Kidney epithelial cell (primary cell): ENCODE data around the gene MLX. TPM values are rescaled to one million over a fixed set of nuclear protein-coding genes. Genes with fewer than 3 reads are reported as not detected.
A peak's percentile ranks its signal among the peaks of the same experiment; 100 is the strongest.
"Not testable (repeated sequence)": the region's sequence is repeated elsewhere in the genome, so short reads cannot be mapped to it uniquely, and the experiment has no call there.

Source experiments
- DNase-seq: peaks from one replicate; pipeline ENCODE4 v3.0.0-alpha.2; 2010; ENCODE audit warnings: low read depth
- H3K27me3 ChIP-seq: 2 replicates; pipeline ENCODE4 v1.6.0; 2011; ENCODE audit warnings: low read length; ENCODE audit not compliant: control insufficient read depth, insufficient read depth
- H3K36me3 ChIP-seq: 2 replicates; pipeline ENCODE4 v1.5.1; 2011; ENCODE audit warnings: low read length; ENCODE audit not compliant: control insufficient read depth, insufficient read depth
- H3K4me3 ChIP-seq: 2 replicates; pipeline ENCODE4 v1.5.1; 2011; ENCODE audit warnings: low read depth, mild to moderate bottlenecking, control low read depth, low read length
- total RNA-seq: library from RNA; depleted of rRNA; stranded (reverse); fragments of >200 nt; gene quantifications from 2 replicates; pipeline ENCODE4 v1.2.3, GENCODE V29; 2015
- TF ChIP-seq, protein P1 (sequence below): IDR thresholded peaks from 2 replicates; pipeline ENCODE4 v1.5.1; 2011; ENCODE audit warnings: mild to moderate bottlenecking, moderate library complexity, low read length, control low read depth, inconsistent platforms; ENCODE audit not compliant: insufficient read depth, poor library complexity, severe bottlenecking

Gene MLX
- total RNA-seq, 1 donor from 2014 or later, result 35.9 TPM

- DNase-seq, result peak; percentile 5
- Histone ChIP-seq H3K27me3 (no peaks in the 10 kb centered on the region), H3K36me3 (peaks cover 2% of the 10 kb centered on the region), H3K4me3 (peak overlapping the region; percentile 97)
- TF ChIP-seq, protein P1, sequence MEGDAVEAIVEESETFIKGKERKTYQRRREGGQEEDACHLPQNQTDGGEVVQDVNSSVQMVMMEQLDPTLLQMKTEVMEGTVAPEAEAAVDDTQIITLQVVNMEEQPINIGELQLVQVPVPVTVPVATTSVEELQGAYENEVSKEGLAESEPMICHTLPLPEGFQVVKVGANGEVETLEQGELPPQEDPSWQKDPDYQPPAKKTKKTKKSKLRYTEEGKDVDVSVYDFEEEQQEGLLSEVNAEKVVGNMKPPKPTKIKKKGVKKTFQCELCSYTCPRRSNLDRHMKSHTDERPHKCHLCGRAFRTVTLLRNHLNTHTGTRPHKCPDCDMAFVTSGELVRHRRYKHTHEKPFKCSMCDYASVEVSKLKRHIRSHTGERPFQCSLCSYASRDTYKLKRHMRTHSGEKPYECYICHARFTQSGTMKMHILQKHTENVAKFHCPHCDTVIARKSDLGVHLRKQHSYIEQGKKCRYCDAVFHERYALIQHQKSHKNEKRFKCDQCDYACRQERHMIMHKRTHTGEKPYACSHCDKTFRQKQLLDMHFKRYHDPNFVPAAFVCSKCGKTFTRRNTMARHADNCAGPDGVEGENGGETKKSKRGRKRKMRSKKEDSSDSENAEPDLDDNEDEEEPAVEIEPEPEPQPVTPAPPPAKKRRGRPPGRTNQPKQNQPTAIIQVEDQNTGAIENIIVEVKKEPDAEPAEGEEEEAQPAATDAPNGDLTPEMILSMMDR, result no peak
Observed at GRCh38 chr17:42608305-42609181, 41.6 kb downstream of the MLX start.

- Histone ChIP-seq H3K36me3 (peaks cover 2% of the 10 kb centered on the region), H3K4me3 (peak within 1 kb of the TSS; percentile 97), H3K27me3 (no peaks in the 10 kb centered on the region)
- peak; percentile 94 for DNase-seq
- TF ChIP-seq, protein P1, result peak; percentile 57
Observed at GRCh38 chr17:42609182-42609813, 42.4 kb downstream of the MLX start, which contains the start of the genes RETREG3 and TUBG1. RETREG3 (minus strand) TSS chr17:42609374; CDS start chr17:42609324, 50 bp downstream. TUBG1 (plus strand) TSS chr17:42609683; CDS start chr17:42609738, 55 bp downstream.

GRCh38 chr17:42609814-42610801 lies 43.2 kb downstream of the MLX start:
- H3K27me3 ChIP-seq, H3K36me3 ChIP-seq, DNase-seq: not testable (repeated sequence)
- peak overlapping the region; percentile 97 for H3K4me3 ChIP-seq

DNA sequence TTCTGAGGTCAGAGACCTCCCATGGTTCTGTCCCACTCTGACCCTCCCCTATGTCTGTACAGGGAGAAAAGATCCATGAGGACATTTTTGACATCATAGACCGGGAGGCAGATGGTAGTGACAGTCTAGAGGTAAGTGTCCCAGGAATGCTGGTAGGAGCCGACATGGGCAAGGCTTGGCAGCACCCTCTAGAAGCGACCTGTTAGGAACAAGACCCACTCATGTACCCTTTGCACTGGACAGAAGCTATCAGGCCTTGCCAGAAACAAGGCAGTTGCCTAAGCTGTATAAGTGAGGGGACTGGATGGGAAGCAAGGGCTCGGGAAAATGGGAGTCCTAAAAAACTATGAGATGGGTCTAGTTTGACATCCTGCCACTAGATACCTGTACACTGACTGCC lies 45.1 kb downstream of the MLX start:
- no peak for DNase-seq
- H3K27me3 ChIP-seq, result no peaks in the 10 kb centered on the region
- TF ChIP-seq, protein P1, result no peak
- peaks cover 2% of the 10 kb centered on the region for H3K36me3 ChIP-seq
- no peak overlapping the region for H3K4me3 ChIP-seq

DNA sequence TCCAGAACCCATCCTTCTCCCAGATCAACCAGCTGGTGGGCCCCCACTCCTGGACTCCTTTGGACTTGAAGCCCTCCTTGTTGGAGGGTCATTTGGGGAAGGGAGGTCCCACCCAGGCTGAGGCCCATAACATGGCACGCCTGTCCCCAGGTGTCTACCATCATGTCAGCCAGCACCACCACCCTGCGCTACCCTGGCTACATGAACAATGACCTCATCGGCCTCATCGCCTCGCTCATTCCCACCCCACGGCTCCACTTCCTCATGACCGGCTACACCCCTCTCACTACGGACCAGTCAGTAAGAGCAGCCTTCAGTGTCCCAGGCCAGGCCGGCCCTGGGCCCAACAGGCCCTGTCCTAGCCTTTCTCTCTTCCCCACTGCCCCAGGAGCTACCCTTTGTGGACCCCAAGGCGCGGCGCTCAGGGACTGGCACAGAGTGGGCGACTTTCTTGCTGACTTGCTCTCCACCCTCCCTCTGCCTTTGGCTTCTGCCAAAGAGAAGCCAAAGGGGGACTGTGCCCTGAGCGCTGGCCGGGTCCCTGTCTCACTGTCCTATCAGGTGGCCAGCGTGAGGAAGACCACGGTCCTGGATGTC lies 46.9 kb downstream of the MLX start:
- TF ChIP-seq, protein P1, result no peak
- Histone ChIP-seq H3K4me3 (no peak overlapping the region), H3K27me3 (no peaks in the 10 kb centered on the region), H3K36me3 (peaks cover 2% of the 10 kb centered on the region)
- DNase-seq, result no peak
